NCI-H524 (cell line): ENCODE data around the gene ATP10A.

Source experiments
- DNase-seq, 2 experiments: peaks; one replicate each; lab custom pipeline; 2025; lab: John Stamatoyannopoulos, UW

The ATP10A gene

GRCh38 chr15:25740383-25741255 lies 122.5 kb downstream of the ATP10A start:
- no peak for DNase-seq

GRCh38 chr15:25739687-25740121 lies 123.4 kb downstream of the ATP10A start:
- peak; percentile 87 to 95 for DNase-seq

- DNase-seq = no peak
These were observed 124.8 kb downstream of the ATP10A start for GRCh38 chr15:25738171-25738965.

- no peak for DNase-seq
These were observed 125.9 kb downstream of the ATP10A start for GRCh38 chr15:25737218-25737643.

- no peak for DNase-seq
These were observed 126.7 kb downstream of the ATP10A start for GRCh38 chr15:25736461-25736860.

GRCh38 chr15:25735550-25736384 lies 127.4 kb downstream of the ATP10A start:
- DNase-seq = peak; percentile 48 to 84

- DNase-seq = no peak
These were observed 128.3 kb downstream of the ATP10A start for GRCh38 chr15:25734680-25735355.

GRCh38 chr15:25733856-25734679 lies 129.1 kb downstream of the ATP10A start:
- no peak for DNase-seq

- DNase-seq = no peak
These were observed 129.9 kb downstream of the ATP10A start for GRCh38 chr15:25733036-25733855.

GRCh38 chr15:25732191-25732590 lies 130.9 kb downstream of the ATP10A start:
- DNase-seq = no peak

- no peak for DNase-seq
These were observed 131.7 kb downstream of the ATP10A start for GRCh38 chr15:25731411-25731810.

GRCh38 chr15:25730918-25731317 lies 132.2 kb downstream of the ATP10A start:
- no peak for DNase-seq

- no peak for DNase-seq
These were observed 134.3 kb downstream of the ATP10A start for GRCh38 chr15:25728816-25729215.

- DNase-seq = no peak
These were observed 135.1 kb downstream of the ATP10A start for GRCh38 chr15:25727867-25728600.

- no peak for DNase-seq
These were observed 136.0 kb downstream of the ATP10A start for GRCh38 chr15:25727116-25727515.

- no peak for DNase-seq
These were observed 137.4 kb downstream of the ATP10A start for GRCh38 chr15:25725758-25726157.

GRCh38 chr15:25724899-25725298 lies 138.2 kb downstream of the ATP10A start:
- no peak for DNase-seq

GRCh38 chr15:25721605-25721955 lies 141.5 kb downstream of the ATP10A start:
- no peak for DNase-seq
